Thyroid gland (tissue), 4 donors: Measurements from ENCODE around the gene PAK6.

Experiments used
- POLR2A ChIP-seq, 2 donors: fragments of 450-650 bp; IDR thresholded peaks; one replicate each; pipeline ENCODE4 v1.6.1; 2017; ENCODE audit warnings: antibody characterized with exemption in 2 of 2, mild to moderate bottlenecking in 2 of 2, moderate library complexity in 1 of 2
- TF ChIP-seq, protein P1 (sequence below), 6 experiments: fragments of 200-600 bp in 3 of 6; fragments of 450-650 bp in 3 of 6; sonication (generic) in 3 of 6; IDR thresholded peaks; one replicate each; pipeline ENCODE4 v1.5.1; 2016 to 2019; ENCODE audit warnings: antibody characterized with exemption in 6 of 6, mild to moderate bottlenecking in 2 of 6, inconsistent platforms in 1 of 6, moderate library complexity in 1 of 6

DNA sequence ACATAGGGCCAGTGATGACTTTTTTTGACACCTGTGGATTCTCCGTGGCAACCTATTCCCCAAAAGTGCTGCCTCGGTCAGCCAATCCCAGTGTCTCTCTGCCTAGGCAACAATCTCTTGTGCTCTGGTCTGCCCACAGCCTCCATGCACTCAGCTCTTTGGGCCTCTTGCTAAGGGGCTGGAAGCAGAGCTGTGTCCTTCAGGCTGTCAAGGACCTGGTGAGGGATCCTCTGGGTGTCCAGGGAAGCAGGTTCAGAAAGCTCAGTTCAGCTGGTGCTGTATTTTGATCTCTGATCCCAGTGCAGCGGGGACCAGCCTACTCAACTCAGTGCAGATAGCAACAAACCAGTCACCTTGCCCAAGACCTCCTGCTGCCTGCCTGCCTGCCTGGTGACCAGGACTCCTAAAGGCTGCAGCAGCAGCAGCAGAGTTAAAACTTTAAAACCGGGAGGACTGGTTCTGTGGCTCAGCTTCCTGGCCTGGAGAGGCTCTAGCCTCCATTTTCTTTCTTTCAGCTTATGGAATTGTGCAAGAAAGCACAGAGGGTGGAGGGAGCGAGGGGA is 6.2 kb downstream of the PAK6 start:
- no peak for TF ChIP-seq POLR2A (IDR thresholded peaks at IDR 0.05)
- TF ChIP-seq, protein P1, sequence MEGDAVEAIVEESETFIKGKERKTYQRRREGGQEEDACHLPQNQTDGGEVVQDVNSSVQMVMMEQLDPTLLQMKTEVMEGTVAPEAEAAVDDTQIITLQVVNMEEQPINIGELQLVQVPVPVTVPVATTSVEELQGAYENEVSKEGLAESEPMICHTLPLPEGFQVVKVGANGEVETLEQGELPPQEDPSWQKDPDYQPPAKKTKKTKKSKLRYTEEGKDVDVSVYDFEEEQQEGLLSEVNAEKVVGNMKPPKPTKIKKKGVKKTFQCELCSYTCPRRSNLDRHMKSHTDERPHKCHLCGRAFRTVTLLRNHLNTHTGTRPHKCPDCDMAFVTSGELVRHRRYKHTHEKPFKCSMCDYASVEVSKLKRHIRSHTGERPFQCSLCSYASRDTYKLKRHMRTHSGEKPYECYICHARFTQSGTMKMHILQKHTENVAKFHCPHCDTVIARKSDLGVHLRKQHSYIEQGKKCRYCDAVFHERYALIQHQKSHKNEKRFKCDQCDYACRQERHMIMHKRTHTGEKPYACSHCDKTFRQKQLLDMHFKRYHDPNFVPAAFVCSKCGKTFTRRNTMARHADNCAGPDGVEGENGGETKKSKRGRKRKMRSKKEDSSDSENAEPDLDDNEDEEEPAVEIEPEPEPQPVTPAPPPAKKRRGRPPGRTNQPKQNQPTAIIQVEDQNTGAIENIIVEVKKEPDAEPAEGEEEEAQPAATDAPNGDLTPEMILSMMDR (IDR thresholded peaks at IDR 0.05), result no peak
